HCT116 (cell line): ENCODE results near the gene ITLN1. TPM values are rescaled to one million over a fixed set of nuclear protein-coding genes. Genes with fewer than 3 reads are reported as not detected.
"Not testable (repeated sequence)": the region's sequence is repeated elsewhere in the genome, so short reads cannot be mapped to it uniquely, and the experiment has no call there.

Source experiments
- ATAC-seq: fragments of 200-7000 bp; cut with Tn5 transposase; 2 replicates; pipeline ENCODE4 v1.9.1; 2020; ENCODE audit warnings: mild to moderate bottlenecking, moderate library complexity
- BruUV-seq: library from RNA; stranded (reverse); fragments of 400-500 nt; replicated peaks from 2 replicates; lab custom pipeline; 2021; lab: Mats Ljungman, UMichigan
- CTCF ChIA-PET: fragments of 300-600 bp; sonication (Branson Sonifier 250); formaldehyde crosslinking; loops from one replicate; lab custom pipeline; 2021; ENCODE audit warnings: antibody characterized with exemption; lab: Charles Lee
- POLR2A ChIA-PET: fragments of 300-600, 350-600 bp; sonication (Branson Sonifier 250); formaldehyde crosslinking; loops from one replicate; lab custom pipeline; 2021; ENCODE audit warnings: antibody characterized with exemption; lab: Charles Lee
- RAD21 ChIA-PET, 2 experiments: fragments of 300-600 bp; sonication (Branson Sonifier 250); formaldehyde crosslinking; loops; one replicate each; lab custom pipeline; 2023; ENCODE audit warnings: low total read pairs in 2 of 2; ENCODE audit not compliant: uncharacterized antibody in 2 of 2, unreplicated experiment in 2 of 2, low non-redundant PET in 1 of 2; lab: Charles Lee
- DNase-seq: peaks from one replicate; pipeline ENCODE4 v3.0.0-alpha.2; 2010; ENCODE audit warnings: low read depth, low spot score
- H2AFZ ChIP-seq: fragments of 200-600 bp; shearing (Covaris generic), sonication (generic); 2 replicates; pipeline ENCODE4 v1.6.1; 2017; ENCODE audit warnings: low read depth, mixed run types, mixed read lengths, antibody characterized with exemption, low read length; ENCODE audit not compliant: poor library complexity, severe bottlenecking
- H3K27ac ChIP-seq: 2 replicates; pipeline ENCODE4 v1.5.1; 2012; ENCODE audit warnings: low read depth, low read length
- H3K27me3 ChIP-seq: fragments of 200-600 bp; sonication (generic); 2 replicates; pipeline ENCODE4 v1.6.1; 2016; ENCODE audit warnings: mixed run types, low read length, mixed read lengths; ENCODE audit not compliant: insufficient read depth
- H3K36me3 ChIP-seq, 2 experiments: fragments of 200-500 bp in 1 of 2; fragments of 200-600 bp in 1 of 2; sonication (Bioruptor generic) in 1 of 2; sonication (generic) in 1 of 2; 2 replicates each; pipeline versions ENCODE4 v1.5.1 to v1.6.1; 2014 to 2016; ENCODE audit warnings: low read length in 2 of 2, inconsistent platforms in 1 of 2, mixed read lengths in 1 of 2, mixed run types in 1 of 2; ENCODE audit not compliant: insufficient read depth in 2 of 2, control insufficient read depth in 1 of 2
- H3K4me1 ChIP-seq, 2 experiments: fragments of 200-600 bp in 1 of 2; sonication (generic) in 1 of 2; 2 replicates each; pipeline versions ENCODE4 v1.5.1 to v1.6.1; 2012 to 2017; ENCODE audit warnings: low read length in 2 of 2, inconsistent platforms in 1 of 2, mild to moderate bottlenecking in 1 of 2, mixed read lengths in 1 of 2, mixed run types in 1 of 2, moderate library complexity in 1 of 2; ENCODE audit not compliant: insufficient read depth in 2 of 2, control insufficient read depth in 1 of 2
- H3K4me2 ChIP-seq: fragments of 200-600 bp; sonication (generic); 2 replicates; pipeline ENCODE4 v1.6.1; 2017; ENCODE audit warnings: mixed run types, low read length, mixed read lengths
- H3K4me3 ChIP-seq, 2 experiments: fragments of 200-600 bp in 1 of 2; sonication (generic) in 1 of 2; replicated peaks in 1 of 2; 2 replicates each; pipeline ENCODE4 v1.5.1; 2011 to 2016; ENCODE audit warnings: low read length in 2 of 2, control low read depth in 1 of 2, low read depth in 1 of 2, mild to moderate bottlenecking in 1 of 2, mixed read lengths in 1 of 2, mixed run types in 1 of 2
- H3K79me2 ChIP-seq: fragments of 200-600 bp; sonication (generic); 2 replicates; pipeline ENCODE4 v1.6.1; 2017; ENCODE audit warnings: mild to moderate bottlenecking, mixed run types, low read length, moderate library complexity, mixed read lengths; ENCODE audit not compliant: insufficient read depth
- H3K9ac ChIP-seq: fragments of 200-600 bp; sonication (generic); 2 replicates; pipeline ENCODE4 v1.6.1; 2016; ENCODE audit warnings: low read length, mixed read lengths
- H3K9me2 ChIP-seq: fragments of 200-600 bp; sonication (generic), shearing (Covaris generic); 2 replicates; pipeline ENCODE4 v1.6.1; 2017; ENCODE audit warnings: mixed run types, mild to moderate bottlenecking, moderate library complexity; ENCODE audit not compliant: insufficient read depth
- H3K9me3 ChIP-seq, 2 experiments: fragments of 200-500 bp in 1 of 2; fragments of 200-600 bp in 1 of 2; sonication (Bioruptor generic) in 1 of 2; sonication (generic) in 1 of 2; 2 replicates each; pipeline ENCODE4 v1.6.1; 2014 to 2017; ENCODE audit warnings: low read length in 2 of 2, mixed read lengths in 2 of 2, inconsistent platforms in 1 of 2, low read depth in 1 of 2, mild to moderate bottlenecking in 1 of 2, mixed run types in 1 of 2, moderate library complexity in 1 of 2; ENCODE audit not compliant: control insufficient read depth in 1 of 2, insufficient read depth in 1 of 2
- H4K20me1 ChIP-seq: fragments of 200-600 bp; sonication (generic), shearing (Covaris generic); 2 replicates; pipeline ENCODE4 v1.6.1; 2017; ENCODE audit warnings: mixed run types, mild to moderate bottlenecking, moderate library complexity; ENCODE audit not compliant: insufficient read depth
- CBX3 ChIP-seq: IDR thresholded peaks from 2 replicates; pipeline ENCODE4 v1.6.1; 2012; ENCODE audit warnings: low read depth
- CEBPB ChIP-seq: IDR thresholded peaks from 2 replicates; pipeline ENCODE4 v1.6.1; 2012; ENCODE audit warnings: low read depth
- EGR1 ChIP-seq: IDR thresholded peaks from 2 replicates; pipeline ENCODE4 v1.6.1; 2012; ENCODE audit warnings: low read depth
- MAX ChIP-seq: IDR thresholded peaks from 2 replicates; pipeline ENCODE4 v1.6.1; 2012
- POLR2A ChIP-seq: IDR thresholded peaks from 2 replicates; pipeline ENCODE4 v1.7.0; 2011; ENCODE audit warnings: borderline replicate concordance; ENCODE audit not compliant: insufficient read depth, insufficient read length; ENCODE audit errors: extremely low read depth
- POLR2AphosphoS5 ChIP-seq: IDR thresholded peaks from 2 replicates; pipeline ENCODE4 v1.6.1; 2011; ENCODE audit warnings: mild to moderate bottlenecking, low read depth, low read length, moderate library complexity
- RAD21 ChIP-seq: IDR thresholded peaks from 2 replicates; pipeline ENCODE4 v1.6.1; 2012; ENCODE audit warnings: low read depth, mild to moderate bottlenecking
- REST ChIP-seq: IDR thresholded peaks from 2 replicates; pipeline ENCODE4 v1.6.1; 2012; ENCODE audit warnings: low read depth
- SIN3A ChIP-seq: IDR thresholded peaks from 2 replicates; pipeline ENCODE4 v1.6.1; 2012; ENCODE audit warnings: low read depth
- TCF7L2 ChIP-seq: IDR thresholded peaks from 2 replicates; pipeline ENCODE4 v1.7.0; 2011; ENCODE audit warnings: borderline replicate concordance, inconsistent platforms; ENCODE audit not compliant: insufficient read depth, insufficient read length; ENCODE audit errors: extremely low read depth
- YY1 ChIP-seq: IDR thresholded peaks from 2 replicates; pipeline ENCODE4 v1.6.1; 2011; ENCODE audit warnings: low read length, low read depth, moderate library complexity, mild to moderate bottlenecking; ENCODE audit not compliant: insufficient replicate concordance; ENCODE audit errors: extremely low read depth
- ZNF274 ChIP-seq: fragments of 200-500 bp; sonication (Bioruptor generic); IDR thresholded peaks from 2 replicates; pipeline ENCODE4 v1.6.1; 2014; ENCODE audit warnings: mild to moderate bottlenecking, low read depth, low read length, inconsistent platforms
- intact Hi-C: fragments of 100-400 bp; cut with micrococcal nuclease; formaldehyde crosslinking; loops from 2 replicates; pipeline ENCODE4 v1.10.0; 2022
- total RNA-seq: library from RNA; stranded (reverse); gene quantifications from one replicate; pipeline ENCODE4 v1.2.1, GENCODE V29; 2021; ENCODE audit not compliant: unreplicated experiment

The ITLN1 gene
- total RNA-seq, 1 experiment from 2014 or later: not detected

GRCh38 chr1:160876311-160876710, 8.7 kb downstream of the ITLN1 start:
- no peak for ATAC-seq
- intact Hi-C loops: no loop called here
- RAD21 ChIA-PET: no interaction called here

GRCh38 chr1:160875591-160875990, 9.4 kb downstream of the ITLN1 start:
- RAD21 ChIA-PET, H3K4me1 ChIP-seq, H3K9ac ChIP-seq, H3K27me3 ChIP-seq, H3K4me3 ChIP-seq, POLR2A ChIA-PET, ATAC-seq, H3K9me2 ChIP-seq, H4K20me1 ChIP-seq, intact Hi-C loops, DNase-seq, H3K36me3 ChIP-seq, H3K27ac ChIP-seq, H3K4me2 ChIP-seq, H2AFZ ChIP-seq, CTCF ChIA-PET, H3K9me3 ChIP-seq, BruUV-seq, H3K79me2 ChIP-seq: not testable (repeated sequence)

More at GRCh38 chr1:160876311-160876710, 8.7 kb downstream of the ITLN1 start:
- no peak overlapping the region for H2AFZ ChIP-seq
- ChIA-PET CTCF (no interaction called here), POLR2A (no interaction called here)
- no peaks in the 10 kb centered on the region for H3K36me3 ChIP-seq
- BruUV-seq: no TSS peak
- no peaks in the 10 kb centered on the region for H4K20me1 ChIP-seq
- H3K9me3 ChIP-seq: no peaks in the 10 kb centered on the region
- H3K27ac ChIP-seq: no peak overlapping the region
- H3K4me1 ChIP-seq: no peaks in the 10 kb centered on the region
- TF ChIP-seq CBX3 (no peak), POLR2AphosphoS5 (no peak), TCF7L2 (no peak), ZNF274 (no peak), SIN3A (no peak), RAD21 (no peak), YY1 (no peak), CEBPB (no peak), EGR1 (no peak), REST (no peak), MAX (no peak), POLR2A (no peak)
- H3K27me3 ChIP-seq: no peaks in the 10 kb centered on the region
- H3K79me2 ChIP-seq: no peaks in the 10 kb centered on the region
- H3K4me2 ChIP-seq: no peak overlapping the region
- no peak overlapping the region for H3K9ac ChIP-seq
- DNase-seq: no peak
- H3K4me3 ChIP-seq: no peak overlapping the region
- no peaks in the 10 kb centered on the region for H3K9me2 ChIP-seq
